Measurements from ENCODE around the gene SOX6. TPM values are rescaled to one million over a fixed set of nuclear protein-coding genes. Genes with fewer than 3 reads are reported as not detected.

SOX6 gene
- total RNA-seq, 1 donor from 2014 or later = 34.6 TPM

GRCh38 chr11:16225623-16226022 lies 130.7 kb downstream of the SOX6 start:
- DNase-seq (ENCODE audit: low spot score) = no peak
- intact Hi-C loops (cut with DNase I) = no loop called here

GRCh38 chr11:16223558-16223957 lies 132.8 kb downstream of the SOX6 start:
- intact Hi-C loops (cut with DNase I) = no loop called here
- no peak for DNase-seq (ENCODE audit: low spot score)

DNA sequence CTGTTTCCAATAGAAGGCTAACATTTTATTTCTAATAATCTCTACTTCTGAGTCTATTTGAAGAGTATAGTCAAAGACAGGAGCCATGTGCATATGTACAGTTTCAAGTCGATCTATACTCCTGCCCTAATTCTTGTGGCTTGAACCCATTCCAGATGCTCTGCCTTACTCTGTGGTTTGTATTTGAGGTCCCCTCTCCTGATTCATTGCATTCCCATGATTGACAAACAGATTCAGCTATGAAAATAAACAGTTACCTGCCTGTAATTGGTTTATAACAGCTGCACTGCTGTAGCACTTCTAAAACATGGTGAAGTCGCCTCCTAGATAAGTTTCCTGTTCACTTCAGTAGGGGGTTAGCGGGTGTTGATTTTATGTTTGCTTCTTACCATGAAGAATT lies 138.7 kb downstream of the SOX6 start:
- intact Hi-C loops (cut with DNase I) = no loop called here
- DNase-seq (ENCODE audit: low spot score) = no peak

DNA sequence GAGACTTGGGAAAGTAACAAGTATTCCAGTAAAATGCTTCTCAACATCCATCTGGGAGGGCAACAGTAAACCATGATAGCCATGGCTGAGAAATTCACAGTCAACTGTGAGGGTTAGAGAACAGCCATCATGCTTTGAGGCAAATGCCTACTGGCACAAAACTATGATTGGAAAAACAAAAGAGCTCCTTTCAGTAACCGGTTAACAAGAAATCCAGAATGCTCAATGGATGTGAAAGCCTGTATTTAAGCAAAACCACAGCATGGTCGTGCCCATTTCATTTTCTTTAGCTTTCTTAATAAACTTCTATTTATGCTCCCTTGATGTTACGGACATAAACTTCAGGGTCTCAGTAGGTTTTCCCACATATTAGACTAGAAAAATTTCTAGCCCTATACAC lies 139.5 kb downstream of the SOX6 start:
- DNase-seq (ENCODE audit: low spot score) = no peak
- intact Hi-C loops (cut with DNase I) = no loop called here

GRCh38 chr11:16215352-16215751 lies 141.0 kb downstream of the SOX6 start:
- intact Hi-C loops (cut with DNase I) = no loop called here

GRCh38 chr11:16211407-16211806 lies 144.9 kb downstream of the SOX6 start:
- no peak for DNase-seq (ENCODE audit: low spot score)
- intact Hi-C loops (cut with DNase I) = no loop called here

More at GRCh38 chr11:16215352-16215751, 141.0 kb downstream of the SOX6 start:
- DNase-seq (ENCODE audit: low spot score) = no peak

DNA sequence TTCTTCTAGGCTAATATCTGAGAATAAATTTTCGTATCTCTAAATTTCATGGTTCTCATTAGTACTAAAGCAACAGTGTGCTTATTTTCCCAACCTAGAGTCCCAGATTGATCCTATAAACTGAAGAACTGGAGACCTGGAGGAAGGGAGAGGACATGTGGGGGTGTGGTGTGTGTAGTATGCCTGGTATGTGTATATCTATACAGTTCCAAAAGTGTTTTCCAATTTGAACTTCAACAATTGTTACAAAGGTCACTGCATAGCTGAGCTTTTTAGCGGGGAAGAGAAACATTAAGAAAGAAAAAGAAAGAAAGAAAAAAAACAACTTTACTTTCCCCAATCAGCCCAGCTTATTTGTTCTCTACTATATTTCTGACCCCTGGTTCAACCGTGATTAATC lies 152.1 kb downstream of the SOX6 start:
- intact Hi-C loops (cut with DNase I) = no loop called here
- no peak for DNase-seq (ENCODE audit: low spot score)

DNA sequence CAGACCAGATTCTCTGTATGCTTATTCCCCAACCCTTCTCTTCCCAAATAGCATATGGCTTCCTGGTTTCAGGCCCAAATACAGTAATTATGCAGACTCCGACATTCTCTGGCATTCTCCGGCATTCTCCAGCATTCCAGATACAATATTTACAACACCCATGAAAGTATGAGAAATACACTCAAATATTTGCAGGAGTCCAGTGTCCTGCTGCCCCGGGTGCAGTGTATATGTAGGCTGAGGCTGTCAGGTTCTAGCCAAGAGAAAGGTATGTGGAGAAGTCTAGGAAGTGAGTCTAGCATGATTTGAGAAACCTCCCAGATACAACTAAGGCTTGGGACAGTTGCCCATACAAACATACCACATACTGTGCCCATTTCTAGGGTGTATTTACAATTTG lies 160.7 kb downstream of the SOX6 start:
- intact Hi-C loops (cut with DNase I) = no loop called here
- no peak for DNase-seq (ENCODE audit: low spot score)

- intact Hi-C loops (cut with DNase I) = no loop called here
- no peak for DNase-seq (ENCODE audit: low spot score)
These were observed 161.8 kb downstream of the SOX6 start for GRCh38 chr11:16194566-16194965.

- intact Hi-C loops (cut with DNase I) = no loop called here
- no peak for DNase-seq (ENCODE audit: low spot score)
These were observed 162.4 kb downstream of the SOX6 start for GRCh38 chr11:16193897-16194381.

GRCh38 chr11:16191868-16192240 lies 164.5 kb downstream of the SOX6 start:
- intact Hi-C loops (cut with DNase I) = loop anchor here (2.0 kb wide), 1 partner anchor 415 kb away; no protein-coding TSS in a partner anchor
- no peak for DNase-seq (ENCODE audit: low spot score)

GRCh38 chr11:16191212-16191867 lies 165.0 kb downstream of the SOX6 start:
- DNase-seq (ENCODE audit: low spot score) = no peak
- intact Hi-C loops (cut with DNase I) = loop anchor here (2.0 kb wide), 1 partner anchor 415 kb away; no protein-coding TSS in a partner anchor

GRCh38 chr11:16186680-16187079 lies 169.7 kb downstream of the SOX6 start:
- DNase-seq (ENCODE audit: low spot score) = no peak
- intact Hi-C loops (cut with DNase I) = no loop called here

DNA sequence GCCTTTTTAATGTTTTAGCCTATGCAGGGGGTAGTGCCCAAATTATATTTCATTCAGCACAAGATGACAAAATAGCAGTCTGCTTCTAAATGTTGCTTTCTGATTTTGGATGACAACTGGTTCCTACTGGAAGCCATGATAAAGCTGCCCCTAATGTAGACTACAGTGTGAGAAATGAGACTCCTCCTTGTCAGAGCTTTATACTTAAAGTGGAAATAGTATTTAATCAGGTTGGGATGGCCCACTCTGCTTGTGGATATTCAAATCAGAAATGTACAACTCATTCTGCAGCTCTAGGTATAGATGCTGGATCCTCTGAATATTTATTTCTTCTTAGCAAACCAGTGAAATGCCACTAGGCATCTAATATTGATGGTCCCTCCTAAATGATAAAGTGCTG lies 171.3 kb downstream of the SOX6 start:
- DNase-seq (ENCODE audit: low spot score) = no peak
- intact Hi-C loops (cut with DNase I) = no loop called here

- no peak for DNase-seq (ENCODE audit: low spot score)
- intact Hi-C loops (cut with DNase I) = no loop called here
These were observed 171.8 kb downstream of the SOX6 start for GRCh38 chr11:16184588-16184987.

DNA sequence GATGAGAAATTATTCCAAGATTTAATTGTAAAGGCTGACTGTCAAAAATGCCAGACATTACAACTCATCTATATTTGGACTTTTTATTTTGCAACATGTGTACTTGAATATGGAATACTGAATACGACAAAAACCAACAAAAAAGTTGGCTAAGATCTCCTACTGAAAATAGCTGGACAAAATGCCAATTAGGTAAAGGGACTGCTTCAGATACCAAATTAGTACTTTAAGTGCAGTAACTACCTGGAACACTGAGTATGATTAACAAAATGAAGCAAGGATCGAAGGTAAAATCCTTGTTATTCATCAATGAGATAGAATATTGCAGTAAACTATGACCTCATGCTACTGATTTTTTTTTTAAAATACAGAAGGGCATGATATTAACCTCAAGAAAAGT lies 173.8 kb downstream of the SOX6 start:
- intact Hi-C loops (cut with DNase I) = no loop called here
- DNase-seq (ENCODE audit: low spot score) = no peak

GRCh38 chr11:16180868-16181267 lies 175.5 kb downstream of the SOX6 start:
- intact Hi-C loops (cut with DNase I) = no loop called here
- no peak for DNase-seq (ENCODE audit: low spot score)

DNA sequence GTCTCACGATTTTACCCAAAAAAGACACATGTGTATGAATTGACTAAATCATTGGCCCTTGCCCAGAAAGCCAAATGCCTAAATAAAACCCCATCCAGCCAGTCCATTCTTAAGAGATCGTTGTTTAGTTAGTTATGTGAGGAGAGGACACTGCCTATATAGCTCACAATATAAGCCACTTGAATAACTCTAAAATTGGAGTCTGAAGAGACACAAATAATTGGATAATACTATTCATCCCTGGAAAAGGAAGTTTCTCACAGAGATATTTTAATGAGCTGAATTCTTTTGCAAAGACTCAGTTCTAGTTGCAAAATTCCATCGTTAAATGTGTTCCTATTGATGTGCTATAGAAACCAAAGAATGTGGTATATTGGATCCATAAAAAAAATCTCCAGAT lies 176.7 kb downstream of the SOX6 start:
- no peak for DNase-seq (ENCODE audit: low spot score)
- intact Hi-C loops (cut with DNase I) = no loop called here

DNA sequence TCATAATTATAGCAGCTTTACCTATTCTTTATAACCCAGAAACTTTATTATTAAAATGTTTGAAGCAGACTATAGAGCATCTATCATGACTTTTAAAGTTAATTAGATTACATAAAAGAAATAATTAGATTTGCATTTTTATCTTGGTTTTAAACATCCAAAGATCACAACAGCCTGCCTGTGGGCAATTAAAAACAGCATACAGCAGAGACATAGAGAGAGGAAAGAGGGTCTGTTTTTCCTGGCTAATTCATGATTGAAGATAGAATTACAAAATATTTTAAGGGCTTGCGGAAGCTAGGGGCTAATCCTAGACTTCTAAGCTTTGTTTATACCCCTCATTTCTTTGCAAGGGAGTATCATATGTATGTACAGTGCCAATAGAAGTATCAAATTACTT lies 178.1 kb downstream of the SOX6 start:
- intact Hi-C loops (cut with DNase I) = no loop called here
- DNase-seq (ENCODE audit: low spot score) = no peak

- no peak for DNase-seq (ENCODE audit: low spot score)
- intact Hi-C loops (cut with DNase I) = no loop called here
These were observed 178.7 kb downstream of the SOX6 start for GRCh38 chr11:16177688-16178087.

- DNase-seq (ENCODE audit: low spot score) = no peak
- intact Hi-C loops (cut with DNase I) = no loop called here
These were observed 182.5 kb downstream of the SOX6 start for GRCh38 chr11:16173798-16174197.

- intact Hi-C loops (cut with DNase I) = no loop called here
- DNase-seq (ENCODE audit: low spot score) = no peak
These were observed 184.5 kb downstream of the SOX6 start for GRCh38 chr11:16171882-16172281.
